Vagina (tissue), 2 donors: Measurements from ENCODE around the gene TFF1. TPM values are rescaled to one million over a fixed set of nuclear protein-coding genes. Genes with fewer than 3 reads are reported as not detected.

Source experiments
- DNase-seq, 2 donors: peaks; one replicate each; pipeline ENCODE4 v3.0.0-alpha.2; 2017; ENCODE audit errors: extremely low spot score in 2 of 2
- H3K27ac ChIP-seq: fragments of 200-600 bp; sonication (generic); one replicate; pipeline ENCODE4 v1.5.1; 2019
- H3K27me3 ChIP-seq: fragments of 200-600 bp; sonication (generic); one replicate; pipeline ENCODE4 v1.5.1; 2019
- H3K36me3 ChIP-seq, 2 donors: fragments of 200-600 bp; sonication (generic); one replicate each; pipeline ENCODE4 v1.5.1; 2017 to 2019
- H3K4me1 ChIP-seq: fragments of 200-600 bp; sonication (generic); one replicate; pipeline ENCODE4 v1.5.1; 2019
- H3K4me3 ChIP-seq, 2 donors: fragments of 200-600 bp; sonication (generic); 1 replicate in 1 of 2; 2 replicates in 1 of 2; pipeline ENCODE4 v1.5.1; 2016 to 2019
- H3K9me3 ChIP-seq: fragments of 200-600 bp; sonication (generic); one replicate; pipeline ENCODE4 v1.5.1; 2019
- POLR2A ChIP-seq, 2 donors: fragments of 450-650 bp; IDR thresholded peaks; one replicate each; pipeline ENCODE4 v1.6.1; 2017; ENCODE audit warnings: antibody characterized with exemption in 2 of 2, mild to moderate bottlenecking in 2 of 2, moderate library complexity in 2 of 2
- POLR2AphosphoS5 ChIP-seq, 2 donors: sonication (generic); formaldehyde crosslinking; IDR thresholded peaks; one replicate each; pipeline ENCODE4 v1.9.0; 2017; ENCODE audit warnings: antibody characterized with exemption in 2 of 2, mild to moderate bottlenecking in 2 of 2, low read depth in 1 of 2; ENCODE audit not compliant: insufficient read depth in 1 of 2
- intact Hi-C: fragments of 100-400 bp; cut with DNase I; formaldehyde crosslinking; loops from one replicate; pipeline ENCODE4 v1.15.1; 2023
- total RNA-seq: library from RNA; depleted of rRNA; stranded (reverse); fragments of >200 nt; gene quantifications from one replicate; pipeline ENCODE4 v1.2.3, GENCODE V29; 2016
- TF ChIP-seq, protein P1 (sequence below), 3 experiments: fragments of 450-650 bp in 2 of 3; fragments of 200-600 bp in 1 of 3; sonication (generic) in 1 of 3; IDR thresholded peaks; one replicate each; pipeline ENCODE4 v1.5.1; 2017 to 2019; ENCODE audit warnings: antibody characterized with exemption in 3 of 3, mild to moderate bottlenecking in 2 of 3, moderate library complexity in 2 of 3

TFF1 gene
- total RNA-seq = not detected

DNA sequence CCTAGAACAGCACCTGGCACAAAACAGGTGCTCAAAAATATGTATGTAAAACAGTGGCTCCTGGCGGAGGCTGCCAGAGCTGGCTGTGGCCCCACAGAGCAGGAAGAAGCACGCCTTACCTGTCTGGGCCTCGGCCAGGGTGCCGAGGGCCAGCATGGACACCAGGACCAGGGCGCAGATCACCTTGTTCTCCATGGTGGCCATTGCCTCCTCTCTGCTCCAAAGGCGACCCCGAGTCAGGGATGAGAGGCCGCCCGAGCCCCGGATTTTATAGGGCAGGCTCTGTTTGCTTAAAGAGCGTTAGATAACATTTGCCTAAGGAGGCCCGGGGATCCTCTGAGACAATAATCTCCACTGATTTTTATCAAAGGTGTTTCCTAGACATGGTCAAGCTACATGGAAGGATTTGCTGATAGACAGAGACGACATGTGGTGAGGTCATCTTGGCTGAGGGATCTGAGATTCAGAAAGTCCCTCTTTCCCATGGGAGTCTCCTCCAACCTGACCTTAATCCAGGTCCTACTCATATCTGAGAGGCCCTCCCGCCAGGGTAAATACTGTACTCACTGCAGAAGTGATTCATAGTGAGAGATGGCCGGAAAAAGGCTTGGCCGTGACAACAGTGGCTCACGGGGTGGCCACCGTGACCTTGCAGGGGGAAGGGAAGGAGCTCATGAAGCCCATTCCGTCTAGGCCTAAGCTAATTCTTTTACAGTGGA, at the start of gene TFF1:
TFF1 (minus strand) TSS at position 244 of the 719 bp plus-strand sequence; CDS start at position 204, 40 bp downstream.
- Histone ChIP-seq H3K27me3 (no peaks in the 10 kb centered on the region), H3K36me3 (no peaks in the 10 kb centered on the region), H3K4me3 (no peak within 1 kb of the TSS), H3K27ac (no peak within 1 kb of the TSS), H3K4me1 (no peaks in the 10 kb centered on the region), H3K9me3 (no peaks in the 10 kb centered on the region)
- TF ChIP-seq POLR2A (IDR thresholded peaks at IDR 0.05) = no peak
- TF ChIP-seq, protein P1, sequence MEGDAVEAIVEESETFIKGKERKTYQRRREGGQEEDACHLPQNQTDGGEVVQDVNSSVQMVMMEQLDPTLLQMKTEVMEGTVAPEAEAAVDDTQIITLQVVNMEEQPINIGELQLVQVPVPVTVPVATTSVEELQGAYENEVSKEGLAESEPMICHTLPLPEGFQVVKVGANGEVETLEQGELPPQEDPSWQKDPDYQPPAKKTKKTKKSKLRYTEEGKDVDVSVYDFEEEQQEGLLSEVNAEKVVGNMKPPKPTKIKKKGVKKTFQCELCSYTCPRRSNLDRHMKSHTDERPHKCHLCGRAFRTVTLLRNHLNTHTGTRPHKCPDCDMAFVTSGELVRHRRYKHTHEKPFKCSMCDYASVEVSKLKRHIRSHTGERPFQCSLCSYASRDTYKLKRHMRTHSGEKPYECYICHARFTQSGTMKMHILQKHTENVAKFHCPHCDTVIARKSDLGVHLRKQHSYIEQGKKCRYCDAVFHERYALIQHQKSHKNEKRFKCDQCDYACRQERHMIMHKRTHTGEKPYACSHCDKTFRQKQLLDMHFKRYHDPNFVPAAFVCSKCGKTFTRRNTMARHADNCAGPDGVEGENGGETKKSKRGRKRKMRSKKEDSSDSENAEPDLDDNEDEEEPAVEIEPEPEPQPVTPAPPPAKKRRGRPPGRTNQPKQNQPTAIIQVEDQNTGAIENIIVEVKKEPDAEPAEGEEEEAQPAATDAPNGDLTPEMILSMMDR (IDR thresholded peaks at IDR 0.05) = no peak
- no peak for TF ChIP-seq POLR2AphosphoS5 (IDR thresholded peaks at IDR 0.05; ENCODE audit: insufficient read depth in 1 of 2, low read depth in 1 of 2)
- no peak for DNase-seq
- intact Hi-C loops = no loop called here

DNA sequence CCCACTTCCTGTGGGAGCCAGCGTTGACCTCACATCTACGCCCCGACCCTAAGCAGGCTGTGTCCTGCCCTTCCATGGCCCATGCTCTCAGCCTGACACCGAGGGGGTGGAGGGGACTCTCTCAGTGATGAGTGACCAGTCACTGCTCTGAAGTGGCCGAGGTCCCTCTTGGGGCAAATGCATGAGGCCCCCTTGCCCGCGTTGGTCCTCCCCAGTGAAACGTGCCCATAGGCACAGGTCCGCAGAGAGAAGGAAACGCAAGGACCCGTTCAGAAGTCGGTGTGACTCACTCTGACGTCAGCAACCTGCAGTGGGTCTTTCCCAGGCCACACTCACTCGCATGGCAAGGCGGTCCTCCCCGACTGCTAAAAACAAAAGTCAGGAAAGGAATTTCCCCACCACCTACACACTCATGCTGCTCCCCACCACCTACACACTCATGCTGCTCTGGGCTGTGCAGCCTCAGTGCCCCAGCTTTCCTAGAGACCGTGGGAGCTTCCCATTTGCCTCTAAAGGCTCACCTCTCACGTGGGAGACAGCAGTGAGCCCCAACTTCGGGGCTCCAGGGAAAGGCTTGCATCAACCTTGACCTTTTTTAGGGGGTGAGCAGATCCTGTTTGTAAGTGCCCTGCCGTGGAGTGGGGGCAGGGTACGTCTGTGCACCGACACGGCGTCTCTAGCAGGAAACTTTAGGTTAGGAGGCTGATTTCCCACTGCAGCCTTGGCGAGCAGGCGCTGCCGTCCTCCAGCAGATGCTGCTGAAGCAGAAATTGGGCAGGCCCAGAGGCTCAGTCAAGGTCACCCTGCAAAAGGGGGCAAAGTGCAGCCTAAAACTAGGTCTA, 48.8 kb upstream of the TFF1 start:
- intact Hi-C loops = no loop called here
- Histone ChIP-seq H3K27me3 (no peaks in the 10 kb centered on the region), H3K9me3 (no peaks in the 10 kb centered on the region), H3K27ac (no peak overlapping the region), H3K4me1 (no peaks in the 10 kb centered on the region), H3K36me3 (no peaks in the 10 kb centered on the region), H3K4me3 (no peak overlapping the region)
- TF ChIP-seq, protein P1 (IDR thresholded peaks at IDR 0.05) = no peak
- TF ChIP-seq POLR2AphosphoS5 (IDR thresholded peaks at IDR 0.05; ENCODE audit: insufficient read depth in 1 of 2, low read depth in 1 of 2) = peak in 1 of 2 donors; percentile 11
- no peak for DNase-seq

DNA sequence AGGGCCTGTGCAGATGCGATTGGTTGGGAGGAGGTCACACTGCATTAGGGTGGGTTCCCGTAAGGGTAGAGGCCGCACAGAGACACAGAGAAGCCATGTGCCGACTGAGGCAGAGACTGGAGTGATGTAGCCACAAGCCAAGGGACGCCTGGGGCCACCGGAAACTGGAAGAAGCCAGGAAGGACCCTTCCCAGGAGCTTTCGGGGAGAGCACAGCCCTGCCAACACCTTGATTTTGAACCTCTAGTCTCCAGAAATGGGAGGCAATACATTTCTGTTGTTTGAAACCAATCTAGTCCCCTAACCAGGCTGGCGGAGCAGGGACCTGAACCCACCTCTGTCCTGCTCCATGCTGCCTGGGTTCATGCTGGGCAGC, 48.2 kb upstream of the TFF1 start:
- DNase-seq = no peak
- no peaks in the 10 kb centered on the region for H3K27me3 ChIP-seq
- TF ChIP-seq POLR2AphosphoS5 (IDR thresholded peaks at IDR 0.05; ENCODE audit: insufficient read depth in 1 of 2, low read depth in 1 of 2) = no peak
- TF ChIP-seq, protein P1 (IDR thresholded peaks at IDR 0.05) = no peak
- TF ChIP-seq POLR2A (IDR thresholded peaks at IDR 0.05) = no peak
- no peaks in the 10 kb centered on the region for H3K4me1 ChIP-seq
- no peaks in the 10 kb centered on the region for H3K36me3 ChIP-seq
- H3K27ac ChIP-seq = no peak overlapping the region
- H3K9me3 ChIP-seq = no peaks in the 10 kb centered on the region
- intact Hi-C loops = no loop called here
- H3K4me3 ChIP-seq = no peak overlapping the region

DNA sequence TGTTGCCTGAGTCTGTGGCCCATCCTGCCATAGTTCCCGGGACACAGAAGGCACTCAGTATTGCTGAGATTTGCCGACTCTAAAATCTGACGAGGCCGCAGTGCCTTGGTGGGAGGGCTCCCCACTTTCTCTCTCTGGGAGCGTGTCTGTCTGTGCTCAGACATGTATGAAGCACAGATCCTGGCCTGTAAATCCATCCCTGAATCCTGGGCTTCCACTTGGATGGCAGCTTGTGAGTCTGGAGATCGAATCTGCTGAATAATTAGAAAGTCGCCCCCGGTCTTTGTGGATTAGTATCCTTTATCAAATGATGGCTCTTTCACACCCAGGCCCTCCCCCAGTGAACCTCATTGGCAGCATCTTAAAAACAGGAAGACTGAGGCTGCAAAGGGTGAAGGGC, 47.7 kb upstream of the TFF1 start:
- Histone ChIP-seq H3K27me3 (no peaks in the 10 kb centered on the region), H3K4me1 (no peaks in the 10 kb centered on the region), H3K9me3 (no peaks in the 10 kb centered on the region), H3K27ac (no peak overlapping the region), H3K4me3 (no peak overlapping the region), H3K36me3 (no peaks in the 10 kb centered on the region)
- TF ChIP-seq, protein P1 (IDR thresholded peaks at IDR 0.05) = no peak
- TF ChIP-seq POLR2AphosphoS5 (IDR thresholded peaks at IDR 0.05; ENCODE audit: insufficient read depth in 1 of 2, low read depth in 1 of 2) (no peak), POLR2A (IDR thresholded peaks at IDR 0.05) (no peak)
- DNase-seq = no peak
- intact Hi-C loops = no loop called here

DNA sequence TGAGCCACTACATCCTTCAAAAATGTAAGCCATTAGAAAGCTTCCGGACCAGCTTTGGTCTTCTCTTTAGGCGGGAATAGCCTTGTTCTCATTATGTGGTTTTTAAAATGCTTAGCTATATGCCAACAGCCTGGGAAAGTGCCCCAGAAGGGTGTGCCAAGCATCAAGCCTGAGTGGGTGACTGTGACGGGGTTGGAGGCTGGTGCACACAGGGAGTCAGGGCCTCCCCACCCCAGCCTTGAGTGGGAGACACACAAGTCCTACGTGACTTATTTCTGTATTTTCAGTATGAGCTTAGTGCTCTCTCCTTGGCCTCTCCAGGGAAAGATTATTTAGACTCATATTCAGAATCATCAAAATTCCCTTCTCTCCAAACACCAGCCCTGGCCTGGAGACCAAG, 47.2 kb upstream of the TFF1 start:
- Histone ChIP-seq H3K36me3 (no peaks in the 10 kb centered on the region), H3K27ac (no peak overlapping the region), H3K4me3 (no peak overlapping the region), H3K4me1 (no peaks in the 10 kb centered on the region), H3K9me3 (no peaks in the 10 kb centered on the region), H3K27me3 (no peaks in the 10 kb centered on the region)
- TF ChIP-seq POLR2A (IDR thresholded peaks at IDR 0.05) (no peak), POLR2AphosphoS5 (IDR thresholded peaks at IDR 0.05; ENCODE audit: insufficient read depth in 1 of 2, low read depth in 1 of 2) (no peak)
- TF ChIP-seq, protein P1 (IDR thresholded peaks at IDR 0.05) = no peak
- DNase-seq = no peak
- intact Hi-C loops = no loop called here
